Measurements from ENCODE around the gene ZMYND10.

ZMYND10 gene

DNA sequence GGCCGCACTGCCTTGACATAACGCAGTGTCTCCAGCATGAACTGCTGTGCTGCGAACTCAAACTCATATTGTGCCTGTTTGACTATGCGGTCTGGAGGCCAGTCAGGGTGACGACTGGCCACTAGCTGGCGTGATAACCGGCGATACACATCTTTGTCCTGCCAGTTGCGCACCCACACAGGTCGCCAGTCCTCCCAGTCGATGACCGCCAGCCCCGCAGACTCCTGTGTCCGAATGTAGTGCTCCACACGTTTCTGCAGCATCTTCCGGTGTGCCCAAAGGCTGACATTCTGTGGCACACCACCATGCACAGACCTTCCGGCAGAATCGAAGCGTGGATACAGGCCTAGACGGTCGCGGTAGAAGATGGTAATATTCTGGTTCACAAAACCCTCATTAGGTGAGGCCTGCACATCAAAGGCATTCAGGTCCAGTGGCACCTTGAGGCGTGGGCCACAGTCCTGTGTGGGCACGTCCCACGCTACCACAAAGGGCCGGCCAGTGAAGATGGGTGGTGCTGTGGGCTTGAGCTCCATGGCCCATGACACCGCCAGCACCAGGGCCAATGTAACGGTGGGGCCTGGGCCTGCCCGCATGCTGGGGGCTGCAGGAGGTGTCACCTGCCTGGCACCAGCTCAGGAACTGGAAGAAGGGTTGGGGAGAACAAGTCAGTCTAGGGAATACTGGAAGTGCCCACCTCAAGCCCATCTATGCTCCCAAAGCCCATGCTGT is 25.5 kb downstream of the ZMYND10 start:
- H3K14ac ChIP-seq (ENCODE audit: low read length) = peak overlapping the region; percentile 88
- H4K12ac ChIP-seq (ENCODE audit: low read depth, low read length) = peak overlapping the region; percentile 0
- H2BK12ac ChIP-seq (ENCODE audit: low read length) = no peak overlapping the region
- no CpG with 5 or more reads among the region's 29 CpGs for WGBS (ENCODE audit: extremely low coverage, insufficient coverage, insufficient read length)
- no peak overlapping the region for H2AFZ ChIP-seq (ENCODE audit: insufficient read depth, low read length, poor library complexity)
- no peaks in the 10 kb centered on the region for H3K27me3 ChIP-seq (ENCODE audit: insufficient read depth, low read length)
- H3K4me2 ChIP-seq (ENCODE audit: low read length) = peak overlapping the region; percentile 75
- peak overlapping the region; percentile 0 for H3K18ac ChIP-seq (ENCODE audit: low read length)
- H3K9me3 ChIP-seq (ENCODE audit: insufficient read depth, low read depth, low read length) = peaks cover under 1% of the 10 kb centered on the region
- peak overlapping the region; percentile 81 for H4K91ac ChIP-seq (ENCODE audit: low read depth, low read length)
- H3K4me1 ChIP-seq (ENCODE audit: control insufficient read depth in 1 of 2, insufficient read depth in 2 of 2, low read length in 2 of 2) = peaks cover 40 to 42% of the 10 kb centered on the region in 2 experiments
- H2AK5ac ChIP-seq (ENCODE audit: low read length) = peak overlapping the region; percentile 3
- no peak overlapping the region for H2BK5ac ChIP-seq (ENCODE audit: low read depth, low read length, poor library complexity)
- no peak overlapping the region for H3K27ac ChIP-seq (ENCODE audit: low read depth, low read length)
- H2BK120ac ChIP-seq (ENCODE audit: insufficient read depth, low read length, poor library complexity) = no peak overlapping the region
- H3K36me3 ChIP-seq (ENCODE audit: control insufficient read depth in 1 of 2, insufficient read depth in 2 of 2, low read length in 2 of 2) = peaks cover 32% of the 10 kb centered on the region in 2 experiments
- peaks cover 16% of the 10 kb centered on the region for H3K79me1 ChIP-seq (ENCODE audit: low read length)
- no peak overlapping the region for H3K23ac ChIP-seq (ENCODE audit: low read length)
- DNase-seq = no peak
- peak overlapping the region; percentile 88 for H3K4me3 ChIP-seq (ENCODE audit: low read depth, low read length)
- peak overlapping the region; percentile 73 for H3K9ac ChIP-seq (ENCODE audit: low read length)
- no peak overlapping the region for H4K8ac ChIP-seq (ENCODE audit: low read depth, low read length)
- peaks cover 15% of the 10 kb centered on the region for H3K79me2 ChIP-seq (ENCODE audit: control insufficient read depth, insufficient read depth, low read length, poor library complexity)
- H3K4ac ChIP-seq (ENCODE audit: low read depth, low read length) = peak overlapping the region; percentile 43

DNA sequence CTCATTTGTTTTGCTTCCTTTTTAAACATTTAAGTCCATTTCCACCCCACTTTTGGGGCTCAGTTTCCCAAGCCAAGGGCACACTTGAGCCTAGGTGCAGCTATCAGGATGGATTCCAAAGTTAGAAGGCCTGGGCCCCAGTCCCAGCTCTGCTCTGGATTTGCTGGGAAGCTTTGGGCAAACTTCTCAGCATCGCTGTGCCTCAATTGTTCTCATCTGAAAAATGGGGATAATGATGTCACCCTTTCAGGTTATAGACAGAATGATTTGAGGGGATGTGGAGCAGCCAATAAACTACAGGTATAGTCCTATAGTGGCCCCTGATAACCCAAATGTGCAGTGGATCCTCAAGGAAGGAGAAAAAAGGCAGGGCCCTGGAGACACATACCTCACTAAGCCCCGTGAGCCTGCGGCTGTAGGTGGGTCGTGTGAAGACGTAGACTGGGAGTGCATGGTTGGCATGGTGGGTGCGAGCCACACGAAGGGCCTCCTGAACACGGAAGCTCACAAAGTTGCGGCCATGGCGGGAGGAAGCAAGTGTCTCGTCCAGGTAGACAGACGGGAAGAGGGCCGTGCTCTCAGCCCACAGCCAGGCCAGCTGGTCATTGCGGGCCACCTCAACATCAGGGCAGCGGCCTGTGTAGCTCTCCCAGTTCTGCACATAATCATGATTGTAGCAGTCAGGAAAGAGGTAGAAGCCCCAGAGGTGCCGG is 26.2 kb downstream of the ZMYND10 start:
- no peak overlapping the region for H3K4ac ChIP-seq (ENCODE audit: low read depth, low read length)
- no peak overlapping the region for H3K4me2 ChIP-seq (ENCODE audit: low read length)
- H3K27ac ChIP-seq (ENCODE audit: low read depth, low read length) = no peak overlapping the region
- no peak overlapping the region for H3K23ac ChIP-seq (ENCODE audit: low read length)
- H3K18ac ChIP-seq (ENCODE audit: low read length) = no peak overlapping the region
- H3K36me3 ChIP-seq (ENCODE audit: control insufficient read depth in 1 of 2, insufficient read depth in 2 of 2, low read length in 2 of 2) = peaks cover 32% of the 10 kb centered on the region in 2 experiments
- no peak overlapping the region for H2BK120ac ChIP-seq (ENCODE audit: insufficient read depth, low read length, poor library complexity)
- no peak for DNase-seq
- H2AK5ac ChIP-seq (ENCODE audit: low read length) = no peak overlapping the region
- H3K4me3 ChIP-seq (ENCODE audit: low read depth, low read length) = no peak overlapping the region
- no peak overlapping the region for H2BK12ac ChIP-seq (ENCODE audit: low read length)
- no peak overlapping the region for H3K14ac ChIP-seq (ENCODE audit: low read length)
- no peak overlapping the region for H4K8ac ChIP-seq (ENCODE audit: low read depth, low read length)
- no peak overlapping the region for H3K9ac ChIP-seq (ENCODE audit: low read length)
- H3K9me3 ChIP-seq (ENCODE audit: insufficient read depth, low read depth, low read length) = peaks cover 2% of the 10 kb centered on the region
- WGBS (ENCODE audit: extremely low coverage, insufficient coverage, insufficient read length) = no CpG with 5 or more reads among the region's 16 CpGs
- H4K12ac ChIP-seq (ENCODE audit: low read depth, low read length) = no peak overlapping the region
- H3K4me1 ChIP-seq (ENCODE audit: control insufficient read depth in 1 of 2, insufficient read depth in 2 of 2, low read length in 2 of 2) = peaks cover 40 to 42% of the 10 kb centered on the region in 2 experiments
- H2AFZ ChIP-seq (ENCODE audit: insufficient read depth, low read length, poor library complexity) = no peak overlapping the region
- no peak overlapping the region for H2BK5ac ChIP-seq (ENCODE audit: low read depth, low read length, poor library complexity)
- H4K91ac ChIP-seq (ENCODE audit: low read depth, low read length) = no peak overlapping the region
- H3K27me3 ChIP-seq (ENCODE audit: insufficient read depth, low read length) = no peaks in the 10 kb centered on the region
- H3K79me2 ChIP-seq (ENCODE audit: control insufficient read depth, insufficient read depth, low read length, poor library complexity) = peaks cover 15% of the 10 kb centered on the region
- peaks cover 16% of the 10 kb centered on the region for H3K79me1 ChIP-seq (ENCODE audit: low read length)

DNA sequence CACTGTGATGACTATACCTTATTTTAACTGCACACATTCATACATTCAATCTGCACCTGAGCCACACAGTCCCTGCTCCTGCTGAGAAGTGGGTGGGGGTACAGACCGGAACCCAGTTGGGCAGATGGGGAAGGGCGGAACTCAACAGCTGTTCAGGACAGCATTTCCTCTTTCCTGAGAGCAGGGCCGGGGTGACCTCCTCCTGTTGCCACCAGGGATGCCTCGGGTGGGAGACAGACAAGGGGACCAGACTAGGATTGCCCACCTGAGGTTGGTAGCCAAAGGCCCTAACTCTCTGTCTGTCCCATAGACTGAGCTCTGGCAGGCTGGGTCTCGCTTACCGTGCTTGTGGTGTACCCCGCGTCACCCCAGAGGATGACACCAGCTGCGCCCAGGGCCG is 26.9 kb downstream of the ZMYND10 start:
- peaks cover 2% of the 10 kb centered on the region for H3K9me3 ChIP-seq (ENCODE audit: insufficient read depth, low read depth, low read length)
- H3K18ac ChIP-seq (ENCODE audit: low read length) = no peak overlapping the region

DNA sequence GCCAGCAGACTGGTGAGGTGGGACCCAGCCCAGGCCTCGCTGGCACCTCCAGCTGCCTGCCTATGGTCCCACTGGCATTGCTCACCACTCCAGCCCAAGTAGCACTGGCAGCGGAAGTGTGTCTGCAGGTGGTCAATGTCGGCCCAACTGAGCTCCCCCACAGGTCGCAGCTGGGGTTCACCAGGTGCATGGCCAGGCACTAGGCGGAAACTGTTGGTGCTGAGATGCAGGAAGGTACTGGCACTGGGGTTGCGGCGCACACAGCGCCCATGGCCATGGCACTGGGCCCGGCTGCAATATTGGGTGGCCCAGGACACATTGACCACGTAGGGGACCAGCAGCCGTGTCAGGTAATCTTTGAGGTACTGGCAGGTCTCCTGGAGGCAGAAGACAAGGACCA is 27.4 kb downstream of the ZMYND10 start:
- Histone ChIP-seq H2AK5ac (ENCODE audit: low read length) (no peak overlapping the region), H2BK12ac (ENCODE audit: low read length) (no peak overlapping the region), H3K4me1 (ENCODE audit: control insufficient read depth in 1 of 2, insufficient read depth in 2 of 2, low read length in 2 of 2) (peaks cover 40% of the 10 kb centered on the region in 2 experiments), H4K8ac (ENCODE audit: low read depth, low read length) (no peak overlapping the region), H3K27me3 (ENCODE audit: insufficient read depth, low read length) (no peaks in the 10 kb centered on the region), H2BK120ac (ENCODE audit: insufficient read depth, low read length, poor library complexity) (no peak overlapping the region), H3K18ac (ENCODE audit: low read length) (no peak overlapping the region), H2BK5ac (ENCODE audit: low read depth, low read length, poor library complexity) (no peak overlapping the region), H3K79me1 (ENCODE audit: low read length) (peaks cover 16% of the 10 kb centered on the region), H3K4me2 (ENCODE audit: low read length) (no peak overlapping the region), H3K79me2 (ENCODE audit: control insufficient read depth, insufficient read depth, low read length, poor library complexity) (peaks cover 15% of the 10 kb centered on the region), H3K36me3 (ENCODE audit: control insufficient read depth in 1 of 2, insufficient read depth in 2 of 2, low read length in 2 of 2) (peaks cover 29% of the 10 kb centered on the region in 2 experiments), H3K14ac (ENCODE audit: low read length) (no peak overlapping the region), H3K9me3 (ENCODE audit: insufficient read depth, low read depth, low read length) (peaks cover 2% of the 10 kb centered on the region), H3K27ac (ENCODE audit: low read depth, low read length) (peak overlapping the region; percentile 6), H4K91ac (ENCODE audit: low read depth, low read length) (no peak overlapping the region), H3K23ac (ENCODE audit: low read length) (no peak overlapping the region), H4K12ac (ENCODE audit: low read depth, low read length) (no peak overlapping the region), H3K9ac (ENCODE audit: low read length) (no peak overlapping the region), H2AFZ (ENCODE audit: insufficient read depth, low read length, poor library complexity) (no peak overlapping the region), H3K4me3 (ENCODE audit: low read depth, low read length) (no peak overlapping the region), H3K4ac (ENCODE audit: low read depth, low read length) (no peak overlapping the region)
- DNase-seq = no peak
- WGBS (ENCODE audit: extremely low coverage, insufficient coverage, insufficient read length) = no CpG with 5 or more reads among the region's 11 CpGs

More for the DNA sequence above, 26.9 kb downstream of the ZMYND10 start:
- no peak overlapping the region for H3K14ac ChIP-seq (ENCODE audit: low read length)
- no peak overlapping the region for H2AK5ac ChIP-seq (ENCODE audit: low read length)
- H2AFZ ChIP-seq (ENCODE audit: insufficient read depth, low read length, poor library complexity) = no peak overlapping the region
- H2BK120ac ChIP-seq (ENCODE audit: insufficient read depth, low read length, poor library complexity) = no peak overlapping the region
- H3K27me3 ChIP-seq (ENCODE audit: insufficient read depth, low read length) = no peaks in the 10 kb centered on the region
- H3K23ac ChIP-seq (ENCODE audit: low read length) = no peak overlapping the region
- WGBS (ENCODE audit: extremely low coverage, insufficient coverage, insufficient read length) = no CpG with 5 or more reads among the region's 10 CpGs
- H3K4me1 ChIP-seq (ENCODE audit: control insufficient read depth in 1 of 2, insufficient read depth in 2 of 2, low read length in 2 of 2) = peaks cover 40 to 42% of the 10 kb centered on the region in 2 experiments
- H3K4me3 ChIP-seq (ENCODE audit: low read depth, low read length) = no peak overlapping the region
- peaks cover 15% of the 10 kb centered on the region for H3K79me2 ChIP-seq (ENCODE audit: control insufficient read depth, insufficient read depth, low read length, poor library complexity)
- no peak overlapping the region for H3K4me2 ChIP-seq (ENCODE audit: low read length)
- no peak overlapping the region for H4K91ac ChIP-seq (ENCODE audit: low read depth, low read length)
- H3K79me1 ChIP-seq (ENCODE audit: low read length) = peaks cover 16% of the 10 kb centered on the region
- H2BK12ac ChIP-seq (ENCODE audit: low read length) = no peak overlapping the region
- DNase-seq = no peak
- H4K12ac ChIP-seq (ENCODE audit: low read depth, low read length) = no peak overlapping the region
- H3K4ac ChIP-seq (ENCODE audit: low read depth, low read length) = no peak overlapping the region
- H2BK5ac ChIP-seq (ENCODE audit: low read depth, low read length, poor library complexity) = no peak overlapping the region
- H3K27ac ChIP-seq (ENCODE audit: low read depth, low read length) = no peak overlapping the region
- no peak overlapping the region for H4K8ac ChIP-seq (ENCODE audit: low read depth, low read length)
- peaks cover 29% of the 10 kb centered on the region in 2 experiments for H3K36me3 ChIP-seq (ENCODE audit: control insufficient read depth in 1 of 2, insufficient read depth in 2 of 2, low read length in 2 of 2)
- no peak overlapping the region for H3K9ac ChIP-seq (ENCODE audit: low read length)

Measured in trophoblast cell (in vitro differentiated cells and primary cell).